ENCODE measurements around the gene AACS. TPM values are rescaled to one million over a fixed set of nuclear protein-coding genes. Genes with fewer than 3 reads are reported as not detected.

Gene AACS
- total RNA-seq, 6 experiments from 2014 or later = 3.2 to 11.3 (median 4.8) TPM

GRCh38 chr12:125050868-125051267, 14.4 kb upstream of the AACS start:
- Histone ChIP-seq H3K27ac (no peak overlapping the region), H3K9me3 (no peaks in the 10 kb centered on the region), H3K27me3 (no peaks in the 10 kb centered on the region), H3K4me1 (no peaks in the 10 kb centered on the region), H3K36me3 (no peaks in the 10 kb centered on the region), H3K4me3 (no peak overlapping the region)
- no peak for TF ChIP-seq CTCF (IDR thresholded peaks at IDR 0.05)
- TF ChIP-seq POLR2A (IDR thresholded peaks at IDR 0.05) = no peak
- WGBS (ENCODE audit: insufficient coverage, low coverage, low lambda C conversion rate, missing lambda C conversion rate) = 59% methylated on average over 3 of the region's 3 CpGs
- intact Hi-C loops (cut with DNase I) = no loop called here
- no peak for DNase-seq
- ATAC-seq = no peak

- Histone ChIP-seq H3K27ac (no peak overlapping the region), H3K9me3 (no peaks in the 10 kb centered on the region), H3K36me3 (no peaks in the 10 kb centered on the region), H3K4me1 (no peaks in the 10 kb centered on the region), H3K27me3 (no peaks in the 10 kb centered on the region), H3K4me3 (no peak overlapping the region)
- intact Hi-C loops (cut with DNase I) = no loop called here
- WGBS (ENCODE audit: insufficient coverage, low coverage, low lambda C conversion rate, missing lambda C conversion rate) = 65% methylated on average over 8 of the region's 8 CpGs
- ATAC-seq (no peak), DNase-seq (no peak)
- no peak for TF ChIP-seq CTCF (IDR thresholded peaks at IDR 0.05)
- no peak for TF ChIP-seq POLR2A (IDR thresholded peaks at IDR 0.05)
These were observed 11.4 kb upstream of the AACS start for GRCh38 chr12:125053821-125054220.

- intact Hi-C loops (cut with DNase I) = no loop called here
- 79% methylated on average over 6 of the region's 9 CpGs for WGBS (ENCODE audit: insufficient coverage, low coverage, low lambda C conversion rate, missing lambda C conversion rate)
- H3K4me3 ChIP-seq = no peak overlapping the region
- TF ChIP-seq CTCF (IDR thresholded peaks at IDR 0.05) = no peak
- no peak for TF ChIP-seq POLR2A (IDR thresholded peaks at IDR 0.05)
- ATAC-seq (no peak), DNase-seq (no peak)
- H3K36me3 ChIP-seq = no peaks in the 10 kb centered on the region
- no peaks in the 10 kb centered on the region for H3K4me1 ChIP-seq
- H3K9me3 ChIP-seq = no peaks in the 10 kb centered on the region
- H3K27ac ChIP-seq = no peak overlapping the region
- H3K27me3 ChIP-seq = no peaks in the 10 kb centered on the region
These were observed 9.6 kb upstream of the AACS start for GRCh38 chr12:125055591-125055990.

GRCh38 chr12:125056306-125056705, 8.9 kb upstream of the AACS start:
- no peak for ATAC-seq
- no peak overlapping the region for H3K27ac ChIP-seq
- no peaks in the 10 kb centered on the region for H3K4me1 ChIP-seq
- H3K27me3 ChIP-seq = no peaks in the 10 kb centered on the region
- DNase-seq = no peak
- intact Hi-C loops (cut with DNase I) = no loop called here
- no peak overlapping the region for H3K4me3 ChIP-seq
- TF ChIP-seq CTCF (IDR thresholded peaks at IDR 0.05) (no peak), POLR2A (IDR thresholded peaks at IDR 0.05) (no peak)
- H3K36me3 ChIP-seq = no peaks in the 10 kb centered on the region
- H3K9me3 ChIP-seq = no peaks in the 10 kb centered on the region
- 94% methylated on average over 6 of the region's 14 CpGs for WGBS (ENCODE audit: insufficient coverage, low coverage, low lambda C conversion rate, missing lambda C conversion rate)

- intact Hi-C loops (cut with DNase I) = no loop called here
- Histone ChIP-seq H3K36me3 (no peaks in the 10 kb centered on the region), H3K27ac (no peak overlapping the region), H3K9me3 (no peaks in the 10 kb centered on the region), H3K4me3 (no peak overlapping the region), H3K4me1 (no peaks in the 10 kb centered on the region), H3K27me3 (no peaks in the 10 kb centered on the region)
- ATAC-seq (no peak), DNase-seq (no peak)
- 82% methylated on average over 5 of the region's 5 CpGs for WGBS (ENCODE audit: insufficient coverage, low coverage, low lambda C conversion rate, missing lambda C conversion rate)
- no peak for TF ChIP-seq POLR2A (IDR thresholded peaks at IDR 0.05)
- TF ChIP-seq CTCF (IDR thresholded peaks at IDR 0.05) = no peak
These were observed 7.5 kb upstream of the AACS start for GRCh38 chr12:125057708-125058107.

Measured in right lobe of liver (tissue), 6 donors.